ENCODE measurements around the gene CGN.

- TF ChIP-seq POLR2A (IDR thresholded peaks at IDR 0.05; ENCODE audit: low read depth, low read length): no peak
- no peak for TF ChIP-seq POLR2AphosphoS5 (IDR thresholded peaks at IDR 0.05; ENCODE audit: low read depth, low read length)
Measured at GRCh38 chr1:151562661-151563060, 51.5 kb downstream of the CGN start.

Data from GM12892 (cell line).